Endothelial cell of umbilical vein (primary cell): ENCODE results near the gene ENTREP1. TPM values are rescaled to one million over a fixed set of nuclear protein-coding genes. Genes with fewer than 3 reads are reported as not detected.

Source experiments
- BruUV-seq: library from RNA; stranded (reverse); fragments of 400-500 nt; replicated peaks from 2 replicates; lab custom pipeline; 2021; lab: Mats Ljungman, UMichigan
- CTCF ChIA-PET: fragments of 300-600, 350-600 bp; sonication (Branson Sonifier 250); formaldehyde crosslinking; loops from one replicate; lab custom pipeline; 2021; ENCODE audit warnings: antibody characterized with exemption, inconsistent platforms; lab: Charles Lee
- POLR2A ChIA-PET: fragments of 300-600, 350-600 bp; sonication (Branson Sonifier 250); formaldehyde crosslinking; loops from one replicate; lab custom pipeline; 2021; ENCODE audit warnings: antibody characterized with exemption, inconsistent platforms; lab: Charles Lee
- DNase-seq: peaks from one replicate; pipeline ENCODE4 v3.0.0-alpha.2; 2011; ENCODE audit warnings: low read depth, low spot score
- FAIRE-seq: peaks from 2 replicates; lab custom pipeline; 2011; peaks lifted over from hg19 to GRCh38; lab: Jason Lieb, UNC
- H2AFZ ChIP-seq: 2 replicates; pipeline ENCODE4 v1.6.0; 2012; ENCODE audit warnings: low read depth, low read length, control low read depth, inconsistent platforms
- H3K27ac ChIP-seq: 2 replicates; pipeline ENCODE4 v1.5.1; 2011; ENCODE audit warnings: low read depth, mild to moderate bottlenecking, control low read depth, low read length, moderate library complexity; ENCODE audit not compliant: insufficient read depth
- H3K27me3 ChIP-seq, 2 experiments: 2 replicates each; pipeline versions ENCODE4 v1.6.0 to v1.6.1; 2011; ENCODE audit warnings: low read length in 2 of 2, mixed read lengths in 1 of 2; ENCODE audit not compliant: control insufficient read depth in 2 of 2, insufficient read depth in 2 of 2
- H3K36me3 ChIP-seq, 2 experiments: 2 replicates in 1 of 2; 3 replicates in 1 of 2; pipeline ENCODE4 v1.5.1; 2011; ENCODE audit warnings: low read length in 2 of 2, mild to moderate bottlenecking in 1 of 2, moderate library complexity in 1 of 2; ENCODE audit not compliant: control insufficient read depth in 2 of 2, insufficient read depth in 2 of 2; ENCODE audit errors: extremely low read depth in 1 of 2
- H3K4me1 ChIP-seq: 3 replicates; pipeline ENCODE4 v1.5.1; 2011; ENCODE audit warnings: mild to moderate bottlenecking, low read length; ENCODE audit not compliant: control insufficient read depth, insufficient read depth; ENCODE audit errors: extremely low read depth
- H3K4me2 ChIP-seq: 2 replicates; pipeline ENCODE4 v1.6.1; 2011; ENCODE audit warnings: low read length, control low read depth, mixed read lengths; ENCODE audit not compliant: insufficient read depth
- H3K4me3 ChIP-seq, 3 experiments: fragments of 200-600 bp in 1 of 3; sonication (generic), shearing (Covaris generic) in 1 of 3; replicated peaks in 1 of 3; 2 replicates each; pipeline ENCODE4 v1.5.1; 2011 to 2016; ENCODE audit warnings: control low read depth in 3 of 3, low read length in 3 of 3, mild to moderate bottlenecking in 2 of 3, inconsistent platforms in 1 of 3, low read depth in 1 of 3, moderate library complexity in 1 of 3; ENCODE audit not compliant: insufficient read depth in 1 of 3
- H3K79me2 ChIP-seq: 2 replicates; pipeline ENCODE4 v1.6.0; 2012; ENCODE audit warnings: low read length, inconsistent platforms; ENCODE audit not compliant: control insufficient read depth, insufficient read depth
- H3K9ac ChIP-seq: replicated peaks from 2 replicates; pipeline ENCODE3; 2011; ENCODE audit warnings: low read length, control low read depth; ENCODE audit not compliant: insufficient read depth; ENCODE audit errors: extremely low read depth
- H3K9me1 ChIP-seq: replicated peaks from 3 replicates; pipeline ENCODE4 v1.6.0; 2011; ENCODE audit warnings: mild to moderate bottlenecking, low read length; ENCODE audit not compliant: control insufficient read depth, insufficient read depth; ENCODE audit errors: extremely low read depth
- H3K9me3 ChIP-seq: replicated peaks from 2 replicates; pipeline ENCODE4 v1.5.1; 2012; ENCODE audit warnings: low read length, inconsistent platforms; ENCODE audit not compliant: control insufficient read depth, insufficient read depth
- H4K20me1 ChIP-seq: replicated peaks from 2 replicates; pipeline ENCODE3; 2011; ENCODE audit warnings: mild to moderate bottlenecking, low read length; ENCODE audit not compliant: control insufficient read depth, insufficient read depth; ENCODE audit errors: extremely low read depth
- EZH2 ChIP-seq: IDR thresholded peaks from 2 replicates; pipeline ENCODE4 v1.6.1; 2012; ENCODE audit warnings: borderline replicate concordance, low read depth, mild to moderate bottlenecking, moderate library complexity, low read length, inconsistent platforms; ENCODE audit not compliant: severe bottlenecking
- FOS ChIP-seq: IDR thresholded peaks from 2 replicates; pipeline ENCODE4 v1.6.1; 2011; ENCODE audit warnings: mild to moderate bottlenecking, low read length, moderate library complexity, borderline replicate concordance; ENCODE audit not compliant: insufficient read depth
- GATA2 ChIP-seq: IDR thresholded peaks from 2 replicates; pipeline ENCODE4 v1.7.0; 2011; ENCODE audit warnings: low read depth, mild to moderate bottlenecking, moderate library complexity, mixed read lengths, low read length; ENCODE audit not compliant: insufficient read length, insufficient read depth
- JUN ChIP-seq: IDR thresholded peaks from 2 replicates; pipeline ENCODE4 v1.6.1; 2011; ENCODE audit warnings: borderline replicate concordance, low read depth; ENCODE audit not compliant: insufficient read length, insufficient read depth
- MYC ChIP-seq: IDR thresholded peaks from one replicate; pipeline ENCODE4 v1.6.1; 2011; ENCODE audit warnings: mild to moderate bottlenecking, low read depth, low read length
- POLR2A ChIP-seq: IDR thresholded peaks from 2 replicates; pipeline ENCODE4 v1.6.1; 2012; ENCODE audit warnings: low read depth, mild to moderate bottlenecking, control low read depth, low read length
- POLR2AphosphoS5 ChIP-seq: IDR thresholded peaks from 2 replicates; pipeline ENCODE4 v1.6.1; 2012; ENCODE audit warnings: low read depth, mild to moderate bottlenecking, control low read depth, low read length, moderate library complexity; ENCODE audit not compliant: insufficient read depth
- dilution Hi-C: fragments of 300-500 bp; cut with MboI; formaldehyde crosslinking; loops from one replicate; pipeline ENCODE4 v1.15.0; 2019; ENCODE audit warnings: low sequenced_read_pairs; ENCODE audit not compliant: extremely low pct_ligation_motif_present
- intact Hi-C: fragments of 100-400 bp; cut with micrococcal nuclease; formaldehyde crosslinking; loops from one replicate; pipeline ENCODE4 v1.10.0; 2022
- polyA plus RNA-seq, 4 experiments: library from polyadenylated mRNA; depleted of rRNA in 3 of 4; stranded (reverse) in 3 of 4; unstranded in 1 of 4; fragments of >200 nt; gene quantifications; 2 replicates each; pipeline versions ENCODE4 v1.2.1 to v1.2.3, GENCODE V29; 2011 to 2012; ENCODE audit warnings: missing spikeins in 1 of 4
- total RNA-seq: library from RNA; stranded (reverse); gene quantifications from 2 replicates; pipeline ENCODE4 v1.2.3, GENCODE V29; 2021
- TF ChIP-seq, protein P1 (sequence below): IDR thresholded peaks from 2 replicates; pipeline ENCODE4 v1.6.1; 2011; ENCODE audit not compliant: insufficient read depth, insufficient read length
- TF ChIP-seq, protein P2 (sequence below), 2 donors: IDR thresholded peaks; 1 replicate in 1 of 2; 2 replicates in 1 of 2; pipeline ENCODE4 v1.5.1; 2011; ENCODE audit warnings: low read length in 2 of 2, mild to moderate bottlenecking in 2 of 2, moderate library complexity in 2 of 2, control low read depth in 1 of 2, inconsistent platforms in 1 of 2, low read depth in 1 of 2; ENCODE audit not compliant: insufficient read depth in 1 of 2; ENCODE audit errors: extremely low read depth in 1 of 2

The ENTREP1 gene
- total and polyA plus RNA-seq, 2 donors (not counting 3 experiments of a cell fraction or from before 2014, with no cell fraction given): 7.1 to 13.5 TPM

DNA sequence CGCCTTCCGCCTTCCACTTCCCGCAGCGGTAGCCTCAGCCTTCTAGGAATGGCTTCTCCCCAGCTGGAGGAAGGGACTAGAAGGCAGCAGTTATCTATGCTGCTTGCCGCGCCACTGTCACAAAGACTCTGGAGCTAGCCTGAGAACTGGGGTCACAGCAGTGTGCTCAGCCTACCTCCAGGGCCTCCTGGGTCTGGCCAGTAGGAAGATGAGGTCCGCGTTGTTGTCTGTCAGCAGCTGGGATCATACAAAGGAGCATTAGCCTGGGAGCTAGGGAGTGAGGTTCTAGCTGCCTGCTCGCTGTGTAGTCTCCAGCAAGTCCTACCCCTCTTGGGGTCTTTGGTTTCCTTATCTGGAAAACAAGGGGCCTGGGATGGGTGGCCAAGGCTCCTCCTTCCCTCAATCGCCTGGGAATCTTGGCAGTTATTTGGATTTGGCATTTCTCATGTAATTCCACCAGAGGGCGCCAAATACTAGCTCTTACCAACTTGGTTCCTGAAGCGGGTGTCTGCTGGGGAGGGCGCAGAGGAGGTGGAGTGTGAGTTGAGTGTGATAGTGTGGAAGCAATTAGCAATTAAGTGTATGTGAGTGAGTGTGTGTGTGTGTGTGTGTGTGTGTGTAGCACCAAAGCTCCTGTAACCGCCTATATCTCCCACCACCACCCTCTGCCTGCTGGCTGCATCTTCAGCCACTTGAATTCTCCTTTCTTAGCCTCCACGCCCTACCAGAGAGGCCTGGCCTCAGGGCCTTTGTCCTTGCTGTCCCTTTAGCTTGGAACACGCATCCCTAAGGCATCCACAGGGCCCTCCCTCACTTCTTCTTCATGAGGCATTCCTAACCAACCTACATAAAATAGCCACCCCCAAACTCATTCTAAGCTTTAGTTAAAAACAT lies 97.1 kb downstream of the ENTREP1 start:
- FAIRE-seq: peak; percentile 95
- POLR2A ChIA-PET: interaction anchor here (1.7 kb wide), 1 partner anchor 124 kb away, joined by 4 read pairs; no protein-coding TSS in a partner anchor

More for the DNA sequence above, 97.1 kb downstream of the ENTREP1 start:
- DNase-seq: peak; percentile 66
- H3K4me2 ChIP-seq: no peak overlapping the region
- H3K9me3 ChIP-seq: no peaks in the 10 kb centered on the region
- peaks cover 2% of the 10 kb centered on the region in 2 experiments for H3K27me3 ChIP-seq
- H3K9ac ChIP-seq: no peak overlapping the region
- no TSS peak for BruUV-seq
- TF ChIP-seq JUN: no peak
- no peak for TF ChIP-seq FOS
- no peak for TF ChIP-seq GATA2
- TF ChIP-seq MYC: no peak
- no peak for TF ChIP-seq POLR2A
- TF ChIP-seq, protein P1, sequence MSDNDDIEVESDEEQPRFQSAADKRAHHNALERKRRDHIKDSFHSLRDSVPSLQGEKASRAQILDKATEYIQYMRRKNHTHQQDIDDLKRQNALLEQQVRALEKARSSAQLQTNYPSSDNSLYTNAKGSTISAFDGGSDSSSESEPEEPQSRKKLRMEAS: no peak
- TF ChIP-seq, protein P2, sequence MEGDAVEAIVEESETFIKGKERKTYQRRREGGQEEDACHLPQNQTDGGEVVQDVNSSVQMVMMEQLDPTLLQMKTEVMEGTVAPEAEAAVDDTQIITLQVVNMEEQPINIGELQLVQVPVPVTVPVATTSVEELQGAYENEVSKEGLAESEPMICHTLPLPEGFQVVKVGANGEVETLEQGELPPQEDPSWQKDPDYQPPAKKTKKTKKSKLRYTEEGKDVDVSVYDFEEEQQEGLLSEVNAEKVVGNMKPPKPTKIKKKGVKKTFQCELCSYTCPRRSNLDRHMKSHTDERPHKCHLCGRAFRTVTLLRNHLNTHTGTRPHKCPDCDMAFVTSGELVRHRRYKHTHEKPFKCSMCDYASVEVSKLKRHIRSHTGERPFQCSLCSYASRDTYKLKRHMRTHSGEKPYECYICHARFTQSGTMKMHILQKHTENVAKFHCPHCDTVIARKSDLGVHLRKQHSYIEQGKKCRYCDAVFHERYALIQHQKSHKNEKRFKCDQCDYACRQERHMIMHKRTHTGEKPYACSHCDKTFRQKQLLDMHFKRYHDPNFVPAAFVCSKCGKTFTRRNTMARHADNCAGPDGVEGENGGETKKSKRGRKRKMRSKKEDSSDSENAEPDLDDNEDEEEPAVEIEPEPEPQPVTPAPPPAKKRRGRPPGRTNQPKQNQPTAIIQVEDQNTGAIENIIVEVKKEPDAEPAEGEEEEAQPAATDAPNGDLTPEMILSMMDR (IDR thresholded peaks at IDR 0.05; ENCODE audit: extremely low read depth in 1 of 2, insufficient read depth in 1 of 2, low read depth in 1 of 2, low read length in 2 of 2): peak; percentile 58 to 66
- TF ChIP-seq POLR2AphosphoS5: no peak
- no peak for TF ChIP-seq EZH2
- H4K20me1 ChIP-seq: peaks cover 3% of the 10 kb centered on the region
- no peaks in the 10 kb centered on the region for H3K9me1 ChIP-seq
- CTCF ChIA-PET: interaction anchor here (0.7 to 7.9 kb wide), 38 partner anchors 9 to 691 kb away, joined by 3 to 216 read pairs (median 6); partner anchors contain the start of gene APBA1
- no peak overlapping the region for H3K27ac ChIP-seq
- no peaks in the 10 kb centered on the region for H3K4me1 ChIP-seq
- H3K36me3 ChIP-seq: no peaks in the 10 kb centered on the region
- no peak overlapping the region for H3K4me3 ChIP-seq
- H3K79me2 ChIP-seq: no peaks in the 10 kb centered on the region
- intact Hi-C loops (loop anchor here (2.0 to 5.0 kb wide), 5 partner anchors 251 to 511 kb away; partner anchors contain the start of gene APBA1), dilution Hi-C loops (no loop called here)
- no peak overlapping the region for H2AFZ ChIP-seq
